GM12872 (cell line): ENCODE results near the gene ZNF841.

ENCODE experiments used
- CTCF ChIP-seq: IDR thresholded peaks from 3 replicates; pipeline ENCODE4 v1.5.1; 2011; ENCODE audit warnings: low read depth, mild to moderate bottlenecking, low read length, moderate library complexity; ENCODE audit not compliant: insufficient read depth

ZNF841 gene

GRCh38 chr19:52020506-52020905 is 75.1 kb downstream of the ZNF841 start:
- no peak for TF ChIP-seq CTCF
